Loucy (cell line): ENCODE results near the gene NAPSA.

Source experiments
- CTCF ChIP-seq: fragments of 200-600 bp; sonication (generic); conservative IDR thresholded peaks from 2 replicates; pipeline ENCODE4 v1.5.1; 2014; ENCODE audit warnings: mild to moderate bottlenecking, antibody characterized with exemption, low read length
- EZH2phosphoT487 ChIP-seq: fragments of 200-600 bp; IDR thresholded peaks from 2 replicates; pipeline ENCODE4 v1.6.1; 2018; ENCODE audit warnings: antibody characterized with exemption, mild to moderate bottlenecking, moderate library complexity, borderline replicate concordance

- TF ChIP-seq CTCF (no peak), EZH2phosphoT487 (no peak)
Observed at GRCh38 chr19:50333235-50333736, 32.2 kb downstream of the NAPSA start.
